SK-N-SH (cell line): ENCODE results near the gene MEIKIN. TPM values are rescaled to one million over a fixed set of nuclear protein-coding genes. Genes with fewer than 3 reads are reported as not detected.
"Not testable (repeated sequence)": the region's sequence is repeated elsewhere in the genome, so short reads cannot be mapped to it uniquely, and the experiment has no call there.

Source experiments
- CTCF ChIA-PET: fragments of 300-600, 350-600 bp; formaldehyde crosslinking; extraction: SDS; loops from one replicate; lab custom pipeline; 2021; lab: Yijun Ruan, JAX
- POLR2A ChIA-PET: fragments of 350-600 bp; sonication (Branson Sonifier 250); formaldehyde crosslinking; extraction: SDS; loops from one replicate; lab custom pipeline; 2020; ENCODE audit warnings: antibody characterized with exemption, inconsistent platforms; lab: Yijun Ruan, JAX
- DNase-seq: peaks from one replicate; pipeline ENCODE4 v3.0.0; 2012
- H2AFZ ChIP-seq: fragments of 200-600 bp; sonication (generic); 2 replicates; pipeline ENCODE4 v1.8.1; 2016; ENCODE audit warnings: antibody characterized with exemption, mild to moderate bottlenecking, low read depth
- H3F3A ChIP-seq: fragments of 200-600 bp; sonication (generic); replicated peaks from 2 replicates; pipeline ENCODE3; 2016; ENCODE audit warnings: antibody characterized with exemption, mild to moderate bottlenecking; ENCODE audit not compliant: insufficient read depth
- H3K27ac ChIP-seq, 2 experiments: fragments of 200-500 bp in 1 of 2; fragments of 200-600 bp in 1 of 2; sonication (Bioruptor generic) in 1 of 2; sonication (generic), shearing (Covaris generic) in 1 of 2; 2 replicates each; pipeline versions ENCODE4 v1.5.1 to v1.6.1; 2014 to 2016; ENCODE audit warnings: low read depth in 2 of 2, inconsistent platforms in 1 of 2, low read length in 1 of 2, mild to moderate bottlenecking in 1 of 2, mixed read lengths in 1 of 2
- H3K27me3 ChIP-seq: fragments of 200-600 bp; sonication (generic), shearing (Covaris generic); 2 replicates; pipeline ENCODE4 v1.6.1; 2016; ENCODE audit warnings: mixed run types; ENCODE audit not compliant: insufficient read depth
- H3K36me3 ChIP-seq, 2 experiments: fragments of 200-500 bp in 1 of 2; fragments of 200-600 bp in 1 of 2; sonication (Bioruptor generic) in 1 of 2; sonication (generic) in 1 of 2; replicated peaks in 1 of 2; 2 replicates each; pipeline versions ENCODE3 to v1.5.1; 2014 to 2016; ENCODE audit warnings: low read length in 1 of 2, mild to moderate bottlenecking in 1 of 2; ENCODE audit not compliant: insufficient read depth in 2 of 2, control insufficient read depth in 1 of 2
- H3K4me1 ChIP-seq, 2 experiments: fragments of 200-500 bp in 1 of 2; fragments of 200-600 bp in 1 of 2; sonication (Bioruptor generic) in 1 of 2; sonication (generic), shearing (Covaris generic) in 1 of 2; 2 replicates each; pipeline versions ENCODE4 v1.5.1 to v1.6.1; 2014 to 2016; ENCODE audit warnings: low read depth in 1 of 2, low read length in 1 of 2, mixed run types in 1 of 2; ENCODE audit not compliant: insufficient read depth in 2 of 2, control insufficient read depth in 1 of 2
- H3K4me2 ChIP-seq: fragments of 200-600 bp; sonication (generic), shearing (Covaris generic); 2 replicates; pipeline ENCODE4 v1.6.1; 2017; ENCODE audit warnings: mixed run types
- H3K4me3 ChIP-seq, 2 experiments: fragments of 200-500 bp in 1 of 2; fragments of 200-600 bp in 1 of 2; sonication (Bioruptor generic) in 1 of 2; sonication (generic), shearing (Covaris generic) in 1 of 2; 2 replicates each; pipeline versions ENCODE4 v1.5.1 to v1.8.1; 2014 to 2016; ENCODE audit warnings: low read depth in 2 of 2, inconsistent platforms in 1 of 2, low read length in 1 of 2, mild to moderate bottlenecking in 1 of 2, mixed read lengths in 1 of 2, moderate library complexity in 1 of 2
- H3K79me2 ChIP-seq: fragments of 200-600 bp; sonication (generic); 2 replicates; pipeline ENCODE4 v1.8.1; 2017; ENCODE audit warnings: mild to moderate bottlenecking; ENCODE audit not compliant: insufficient read depth
- H3K9ac ChIP-seq: fragments of 200-600 bp; sonication (generic); 2 replicates; pipeline ENCODE4 v1.6.1; 2017; ENCODE audit warnings: mixed run types
- H3K9me2 ChIP-seq: fragments of 200-600 bp; sonication (generic); 2 replicates; pipeline ENCODE4 v1.6.1; 2017; ENCODE audit warnings: mixed run types
- H3K9me3 ChIP-seq: fragments of 200-600 bp; sonication (generic); 2 replicates; pipeline ENCODE4 v1.6.1; 2017; ENCODE audit warnings: mixed run types, mild to moderate bottlenecking, moderate library complexity
- H4K20me1 ChIP-seq: fragments of 200-600 bp; sonication (generic); 2 replicates; pipeline ENCODE4 v1.6.1; 2017; ENCODE audit warnings: mild to moderate bottlenecking, mixed run types; ENCODE audit not compliant: insufficient read depth
- CHD2 ChIP-seq: fragments of 150-350 bp; IDR thresholded peaks from 2 replicates; pipeline ENCODE4 v1.6.1; 2018; ENCODE audit warnings: low read length; ENCODE audit not compliant: partially characterized antibody
- EZH2phosphoT487 ChIP-seq: fragments of 200-600 bp; sonication (generic); IDR thresholded peaks from 2 replicates; pipeline ENCODE4 v1.6.1; 2017; ENCODE audit warnings: low read depth, mixed run types, mild to moderate bottlenecking, antibody characterized with exemption, moderate library complexity, borderline replicate concordance
- FOSL2 ChIP-seq: IDR thresholded peaks from 2 replicates; pipeline ENCODE4 v1.4.0; 2012; ENCODE audit warnings: low read depth, mild to moderate bottlenecking, moderate library complexity, borderline replicate concordance
- GATA2 ChIP-seq: sonication (generic); formaldehyde crosslinking; IDR thresholded peaks from 2 replicates; pipeline ENCODE4 v1.5.0; 2020; ENCODE audit warnings: mild to moderate bottlenecking, missing genetic modification reagents
- JUND ChIP-seq: IDR thresholded peaks from 2 replicates; pipeline ENCODE4 v1.4.0; 2012
- MEF2A ChIP-seq: IDR thresholded peaks from 2 replicates; pipeline ENCODE4 v1.4.0; 2012; ENCODE audit warnings: low read depth, borderline replicate concordance
- MXI1 ChIP-seq: IDR thresholded peaks from 2 replicates; pipeline ENCODE4 v1.6.1; 2012; ENCODE audit warnings: mild to moderate bottlenecking, low read depth, low read length, improper control_type of control experiment
- RCOR1 ChIP-seq: fragments of 150-350 bp; IDR thresholded peaks from 2 replicates; pipeline ENCODE4 v1.6.1; 2017; ENCODE audit warnings: antibody characterized with exemption, low read length
- RFX5 ChIP-seq: IDR thresholded peaks from 2 replicates; pipeline ENCODE4 v1.6.1; 2012; ENCODE audit warnings: mild to moderate bottlenecking, improper control_type of control experiment, low read length
- TCF12 ChIP-seq: IDR thresholded peaks from 2 replicates; pipeline ENCODE4 v1.4.0; 2012
- YY1 ChIP-seq: IDR thresholded peaks from 2 replicates; pipeline ENCODE4 v1.4.0; 2012; ENCODE audit warnings: low read depth, mild to moderate bottlenecking
- WGBS: methylation state at CpG from one replicate; pipeline ENCODE4 v1.1.6; 2017; ENCODE audit warnings: low lambda C conversion rate; 5-methylcytosine and 5-hydroxymethylcytosine counted together
- polyA plus RNA-seq, 3 experiments: library from polyadenylated mRNA; depleted of rRNA; stranded (reverse); fragments of >200 nt; gene quantifications; 2 replicates each; pipeline ENCODE4 v1.2.3, GENCODE V29; 2012
- TF ChIP-seq, protein P1 (sequence below): fragments of 150-350 bp; IDR thresholded peaks from 2 replicates; pipeline ENCODE4 v1.6.1; 2016; ENCODE audit warnings: mild to moderate bottlenecking, low read depth, low read length
- TF ChIP-seq, protein P2 (sequence below): IDR thresholded peaks from 2 replicates; pipeline ENCODE4 v1.4.0; 2012; ENCODE audit warnings: low read depth, borderline replicate concordance
- TF ChIP-seq, protein P3 (sequence below): fragments of 150-350 bp; IDR thresholded peaks from 2 replicates; pipeline ENCODE4 v1.6.1; 2017; ENCODE audit warnings: antibody characterized with exemption, low read length, low read depth, borderline replicate concordance

The MEIKIN gene
- polyA plus RNA-seq, 1 of the 3 experiments (the other 2 are of a cell fraction) = not detected

DNA sequence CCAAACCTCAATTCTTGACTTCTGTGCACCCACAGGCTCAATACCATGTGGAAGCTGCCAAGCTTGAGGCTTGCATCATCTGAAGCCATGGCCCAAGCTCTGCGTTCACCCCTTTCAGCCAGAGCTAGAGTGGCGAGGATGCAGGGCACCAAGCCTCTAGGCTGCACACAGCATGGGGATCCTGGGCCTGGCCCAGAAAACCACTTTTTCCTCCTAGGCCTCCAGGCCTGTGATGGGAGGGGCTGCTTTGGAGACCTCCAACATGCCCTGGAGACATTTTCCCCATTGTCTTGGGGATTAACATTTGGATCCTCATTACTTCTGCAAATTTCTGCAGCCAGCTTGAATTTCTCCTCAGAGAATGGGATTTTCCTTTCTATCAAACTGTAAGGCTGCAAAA is 112.8 kb downstream of the MEIKIN start:
- H3K4me2 ChIP-seq, H3K9me3 ChIP-seq, H4K20me1 ChIP-seq, H3K27me3 ChIP-seq, H3K79me2 ChIP-seq, H2AFZ ChIP-seq, H3K9ac ChIP-seq, DNase-seq, H3K4me1 ChIP-seq, H3K4me3 ChIP-seq, H3K36me3 ChIP-seq, H3F3A ChIP-seq, POLR2A ChIA-PET, H3K9me2 ChIP-seq, H3K27ac ChIP-seq, CTCF ChIA-PET: not testable (repeated sequence)
- 17% methylated on average over 2 of the region's 2 CpGs for WGBS

DNA sequence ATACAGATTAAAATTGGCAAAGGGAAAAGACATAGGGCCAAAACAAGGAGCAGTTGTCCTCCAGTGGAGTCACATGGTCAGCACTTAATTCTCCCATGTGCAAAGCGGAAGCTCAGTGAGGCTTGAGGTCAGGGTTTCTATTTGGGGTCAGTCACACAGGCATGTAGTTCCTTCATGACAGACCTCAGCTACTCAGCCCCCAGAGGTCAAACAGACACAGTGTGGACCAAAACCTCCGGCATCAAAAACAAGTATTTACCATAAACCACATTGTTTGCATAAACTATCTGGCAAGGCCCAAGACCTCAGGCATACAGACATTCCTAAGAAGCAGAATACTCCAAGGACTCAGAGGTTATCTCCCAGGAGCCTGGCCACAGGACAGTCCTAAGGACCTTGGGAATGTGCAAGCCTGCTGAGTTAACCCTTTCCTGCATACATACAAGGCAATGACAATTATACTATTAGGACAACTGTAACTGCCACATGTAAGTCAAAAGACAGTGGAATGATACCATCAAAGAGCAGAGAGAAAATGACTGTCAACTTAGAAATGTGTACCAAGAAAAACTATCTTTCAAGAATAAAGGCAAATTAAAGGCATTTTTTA is 120.0 kb downstream of the MEIKIN start:
- Histone ChIP-seq H3K79me2 (no peaks in the 10 kb centered on the region), H3K4me1 (no peaks in the 10 kb centered on the region), H2AFZ (no peak overlapping the region), H3K27me3 (no peaks in the 10 kb centered on the region), H3K36me3 (no peaks in the 10 kb centered on the region), H3F3A (no peaks in the 10 kb centered on the region), H3K9me3 (no peaks in the 10 kb centered on the region), H3K9me2 (no peaks in the 10 kb centered on the region), H4K20me1 (no peaks in the 10 kb centered on the region), H3K9ac (no peak overlapping the region), H3K4me3 (no peak overlapping the region), H3K27ac (no peak overlapping the region), H3K4me2 (no peak overlapping the region)
- POLR2A ChIA-PET = no interaction called here
- CTCF ChIA-PET = interaction anchor here (1.1 kb wide), 1 partner anchor 182 kb away, joined by 3 read pairs; no protein-coding TSS in a partner anchor
- DNase-seq = no peak
- 42% methylated on average over 2 of the region's 2 CpGs for WGBS
- TF ChIP-seq CHD2 = no peak
- TF ChIP-seq, protein P1, sequence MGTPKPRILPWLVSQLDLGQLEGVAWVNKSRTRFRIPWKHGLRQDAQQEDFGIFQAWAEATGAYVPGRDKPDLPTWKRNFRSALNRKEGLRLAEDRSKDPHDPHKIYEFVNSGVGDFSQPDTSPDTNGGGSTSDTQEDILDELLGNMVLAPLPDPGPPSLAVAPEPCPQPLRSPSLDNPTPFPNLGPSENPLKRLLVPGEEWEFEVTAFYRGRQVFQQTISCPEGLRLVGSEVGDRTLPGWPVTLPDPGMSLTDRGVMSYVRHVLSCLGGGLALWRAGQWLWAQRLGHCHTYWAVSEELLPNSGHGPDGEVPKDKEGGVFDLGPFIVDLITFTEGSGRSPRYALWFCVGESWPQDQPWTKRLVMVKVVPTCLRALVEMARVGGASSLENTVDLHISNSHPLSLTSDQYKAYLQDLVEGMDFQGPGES = no peak
- no peak for TF ChIP-seq EZH2phosphoT487
- no peak for TF ChIP-seq FOSL2
- TF ChIP-seq, protein P2, sequence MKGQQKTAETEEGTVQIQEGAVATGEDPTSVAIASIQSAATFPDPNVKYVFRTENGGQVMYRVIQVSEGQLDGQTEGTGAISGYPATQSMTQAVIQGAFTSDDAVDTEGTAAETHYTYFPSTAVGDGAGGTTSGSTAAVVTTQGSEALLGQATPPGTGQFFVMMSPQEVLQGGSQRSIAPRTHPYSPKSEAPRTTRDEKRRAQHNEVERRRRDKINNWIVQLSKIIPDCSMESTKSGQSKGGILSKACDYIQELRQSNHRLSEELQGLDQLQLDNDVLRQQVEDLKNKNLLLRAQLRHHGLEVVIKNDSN = no peak
- TF ChIP-seq, protein P3, sequence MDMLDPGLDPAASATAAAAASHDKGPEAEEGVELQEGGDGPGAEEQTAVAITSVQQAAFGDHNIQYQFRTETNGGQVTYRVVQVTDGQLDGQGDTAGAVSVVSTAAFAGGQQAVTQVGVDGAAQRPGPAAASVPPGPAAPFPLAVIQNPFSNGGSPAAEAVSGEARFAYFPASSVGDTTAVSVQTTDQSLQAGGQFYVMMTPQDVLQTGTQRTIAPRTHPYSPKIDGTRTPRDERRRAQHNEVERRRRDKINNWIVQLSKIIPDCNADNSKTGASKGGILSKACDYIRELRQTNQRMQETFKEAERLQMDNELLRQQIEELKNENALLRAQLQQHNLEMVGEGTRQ = no peak
- no peak for TF ChIP-seq MEF2A
- TF ChIP-seq MXI1 = no peak
- TF ChIP-seq RCOR1 = no peak
- TF ChIP-seq RFX5 = no peak
- no peak for TF ChIP-seq YY1
- no peak for TF ChIP-seq TCF12
- TF ChIP-seq GATA2 (CRISPR knock-in tag) = no peak
- no peak for TF ChIP-seq JUND
